ENCODE data around the gene MGAT4C. TPM values are rescaled to one million over a fixed set of nuclear protein-coding genes. Genes with fewer than 3 reads are reported as not detected.
"Not testable (repeated sequence)": the region's sequence is repeated elsewhere in the genome, so short reads cannot be mapped to it uniquely, and the experiment has no call there.

MGAT4C gene
- total RNA-seq, 2 donors from 2014 or later: not detected

GRCh38 chr12:86059052-86059451, 197.1 kb downstream of the MGAT4C start:
- ATAC-seq (replicated peaks in 1 of 2); DNase-seq; H3K27ac Mint-ChIP-seq; H3K27me3 Mint-ChIP-seq (ENCODE audit: low read depth); H3K36me3 Mint-ChIP-seq (ENCODE audit: insufficient read depth in 2 of 2); H3K9me3 Mint-ChIP-seq; H3K4me1 Mint-ChIP-seq (ENCODE audit: low read depth); H3K4me3 Mint-ChIP-seq: not testable (repeated sequence)

- ATAC-seq (replicated peaks in 1 of 2) (no peak), DNase-seq (no peak)
- Mint-ChIP-seq H3K27ac (no peak overlapping the region), H3K4me3 (no peak overlapping the region), H3K9me3 (peaks cover 1 to 8% of the 10 kb centered on the region in 2 donors), H3K27me3 (ENCODE audit: low read depth) (no peaks in the 10 kb centered on the region), H3K4me1 (ENCODE audit: low read depth) (no peaks in the 10 kb centered on the region), H3K36me3 (ENCODE audit: insufficient read depth in 2 of 2) (peaks cover 0 to 2% of the 10 kb centered on the region in 2 donors)
Measured at GRCh38 chr12:86057092-86057845, 198.9 kb downstream of the MGAT4C start.

GRCh38 chr12:86052921-86053320, 203.3 kb downstream of the MGAT4C start:
- DNase-seq (no peak), ATAC-seq (replicated peaks in 1 of 2) (no peak)
- peaks cover 0 to 2% of the 10 kb centered on the region in 2 donors for H3K36me3 Mint-ChIP-seq (ENCODE audit: insufficient read depth in 2 of 2)
- H3K27ac Mint-ChIP-seq: no peak overlapping the region
- no peaks in the 10 kb centered on the region for H3K4me1 Mint-ChIP-seq (ENCODE audit: low read depth)
- no peaks in the 10 kb centered on the region for H3K27me3 Mint-ChIP-seq (ENCODE audit: low read depth)
- no peak overlapping the region for H3K4me3 Mint-ChIP-seq
- H3K9me3 Mint-ChIP-seq: peaks cover 0 to 9% of the 10 kb centered on the region in 2 donors

GRCh38 chr12:86050010-86050409, 206.2 kb downstream of the MGAT4C start:
- Mint-ChIP-seq H3K9me3 (peaks cover 1 to 6% of the 10 kb centered on the region in 2 donors), H3K27ac (no peak overlapping the region), H3K4me3 (no peak overlapping the region), H3K27me3 (ENCODE audit: low read depth) (no peaks in the 10 kb centered on the region), H3K36me3 (ENCODE audit: insufficient read depth in 2 of 2) (peaks cover 0 to 3% of the 10 kb centered on the region in 2 donors), H3K4me1 (ENCODE audit: low read depth) (no peaks in the 10 kb centered on the region)
- DNase-seq (no peak), ATAC-seq (replicated peaks in 1 of 2) (no peak)

GRCh38 chr12:86044396-86044795, 211.8 kb downstream of the MGAT4C start:
- DNase-seq (no peak), ATAC-seq (replicated peaks in 1 of 2) (no peak)
- H3K27ac Mint-ChIP-seq: no peak overlapping the region
- H3K27me3 Mint-ChIP-seq (ENCODE audit: low read depth): no peaks in the 10 kb centered on the region
- H3K4me1 Mint-ChIP-seq (ENCODE audit: low read depth): no peaks in the 10 kb centered on the region
- peaks cover 0 to 3% of the 10 kb centered on the region in 2 donors for H3K36me3 Mint-ChIP-seq (ENCODE audit: insufficient read depth in 2 of 2)
- peaks cover 4 to 21% of the 10 kb centered on the region in 2 donors for H3K9me3 Mint-ChIP-seq
- no peak overlapping the region for H3K4me3 Mint-ChIP-seq

- ATAC-seq (replicated peaks in 1 of 2): no peak
- no peak overlapping the region for H3K27ac Mint-ChIP-seq
Measured at GRCh38 chr12:86042062-86042461, 214.1 kb downstream of the MGAT4C start.

GRCh38 chr12:86018361-86018760, 237.8 kb downstream of the MGAT4C start:
- DNase-seq: no peak
- Mint-ChIP-seq H3K36me3 (ENCODE audit: insufficient read depth in 2 of 2) (no peaks in the 10 kb centered on the region), H3K27ac (no peak overlapping the region), H3K4me1 (ENCODE audit: low read depth) (no peaks in the 10 kb centered on the region), H3K4me3 (no peak overlapping the region), H3K27me3 (ENCODE audit: low read depth) (no peaks in the 10 kb centered on the region), H3K9me3 (peaks cover 4 to 5% of the 10 kb centered on the region in 2 donors)
- no peak for ATAC-seq (replicated peaks in 1 of 2)

More at GRCh38 chr12:86042062-86042461, 214.1 kb downstream of the MGAT4C start:
- H3K9me3 Mint-ChIP-seq: peaks cover 16 to 24% of the 10 kb centered on the region in 2 donors
- H3K36me3 Mint-ChIP-seq (ENCODE audit: insufficient read depth in 2 of 2): peaks cover 0 to 2% of the 10 kb centered on the region in 2 donors
- H3K4me3 Mint-ChIP-seq: no peak overlapping the region
- no peaks in the 10 kb centered on the region for H3K27me3 Mint-ChIP-seq (ENCODE audit: low read depth)
- no peak for DNase-seq
- no peaks in the 10 kb centered on the region for H3K4me1 Mint-ChIP-seq (ENCODE audit: low read depth)

- Mint-ChIP-seq H3K4me1 (ENCODE audit: low read depth) (no peaks in the 10 kb centered on the region), H3K27ac (no peak overlapping the region), H3K4me3 (no peak overlapping the region), H3K36me3 (ENCODE audit: insufficient read depth in 2 of 2) (no peaks in the 10 kb centered on the region), H3K27me3 (ENCODE audit: low read depth) (no peaks in the 10 kb centered on the region), H3K9me3 (peaks cover 0 to 3% of the 10 kb centered on the region in 2 donors)
- DNase-seq (no peak), ATAC-seq (replicated peaks in 1 of 2) (no peak)
Measured at GRCh38 chr12:86015026-86015425, 241.2 kb downstream of the MGAT4C start.

- Mint-ChIP-seq H3K4me3 (no peak overlapping the region), H3K9me3 (peaks cover 7 to 8% of the 10 kb centered on the region in 2 donors), H3K36me3 (ENCODE audit: insufficient read depth in 2 of 2) (peaks cover 0 to 1% of the 10 kb centered on the region in 2 donors), H3K4me1 (ENCODE audit: low read depth) (no peaks in the 10 kb centered on the region), H3K27ac (no peak overlapping the region), H3K27me3 (ENCODE audit: low read depth) (no peaks in the 10 kb centered on the region)
- ATAC-seq (replicated peaks in 1 of 2) (no peak), DNase-seq (no peak)
Measured at GRCh38 chr12:86006727-86007126, 249.5 kb downstream of the MGAT4C start.

GRCh38 chr12:85998074-85998473, 258.1 kb downstream of the MGAT4C start:
- Mint-ChIP-seq H3K4me1 (ENCODE audit: low read depth) (no peaks in the 10 kb centered on the region), H3K9me3 (peaks cover 20 to 24% of the 10 kb centered on the region in 2 donors), H3K27ac (no peak overlapping the region), H3K4me3 (no peak overlapping the region), H3K36me3 (ENCODE audit: insufficient read depth in 2 of 2) (peaks cover 2% of the 10 kb centered on the region in 2 donors), H3K27me3 (ENCODE audit: low read depth) (no peaks in the 10 kb centered on the region)
- DNase-seq (no peak), ATAC-seq (replicated peaks in 1 of 2) (no peak)

- Mint-ChIP-seq H3K36me3 (ENCODE audit: insufficient read depth in 2 of 2) (peaks cover 2% of the 10 kb centered on the region in 2 donors), H3K27ac (peak overlapping the region; percentile 60), H3K9me3 (peaks cover 18 to 21% of the 10 kb centered on the region in 2 donors), H3K4me1 (ENCODE audit: low read depth) (no peaks in the 10 kb centered on the region), H3K4me3 (no peak overlapping the region), H3K27me3 (ENCODE audit: low read depth) (no peaks in the 10 kb centered on the region)
- DNase-seq: no peak
- ATAC-seq (replicated peaks in 1 of 2): no peak
Measured at GRCh38 chr12:85996280-85996679, 259.9 kb downstream of the MGAT4C start.

GRCh38 chr12:85993746-85994145, 262.4 kb downstream of the MGAT4C start:
- no peak overlapping the region for H3K27ac Mint-ChIP-seq
- peaks cover 18 to 21% of the 10 kb centered on the region in 2 donors for H3K9me3 Mint-ChIP-seq
- ATAC-seq (replicated peaks in 1 of 2) (no peak), DNase-seq (no peak)
- H3K4me3 Mint-ChIP-seq: no peak overlapping the region
- peaks cover under 1% of the 10 kb centered on the region in 2 donors for H3K36me3 Mint-ChIP-seq (ENCODE audit: insufficient read depth in 2 of 2)
- H3K27me3 Mint-ChIP-seq (ENCODE audit: low read depth): no peaks in the 10 kb centered on the region
- H3K4me1 Mint-ChIP-seq (ENCODE audit: low read depth): no peaks in the 10 kb centered on the region

GRCh38 chr12:85985996-85986395, 270.2 kb downstream of the MGAT4C start:
- DNase-seq (no peak), ATAC-seq (replicated peaks in 1 of 2) (no peak)
- peaks cover 1 to 3% of the 10 kb centered on the region in 2 donors for H3K9me3 Mint-ChIP-seq
- H3K27ac Mint-ChIP-seq: no peak overlapping the region
- H3K27me3 Mint-ChIP-seq (ENCODE audit: low read depth): no peaks in the 10 kb centered on the region
- no peaks in the 10 kb centered on the region for H3K36me3 Mint-ChIP-seq (ENCODE audit: insufficient read depth in 2 of 2)
- no peaks in the 10 kb centered on the region for H3K4me1 Mint-ChIP-seq (ENCODE audit: low read depth)
- H3K4me3 Mint-ChIP-seq: no peak overlapping the region

GRCh38 chr12:85983601-85984000, 272.6 kb downstream of the MGAT4C start:
- Mint-ChIP-seq H3K27ac (no peak overlapping the region), H3K4me3 (no peak overlapping the region), H3K4me1 (ENCODE audit: low read depth) (no peaks in the 10 kb centered on the region), H3K9me3 (peaks cover 1 to 2% of the 10 kb centered on the region in 2 donors), H3K27me3 (ENCODE audit: low read depth) (no peaks in the 10 kb centered on the region), H3K36me3 (ENCODE audit: insufficient read depth in 2 of 2) (no peaks in the 10 kb centered on the region)
- ATAC-seq (replicated peaks in 1 of 2): no peak
- DNase-seq: no peak

All from activated T-cell treated with anti-CD3 and anti-CD28 coated beads, Interleukin-2, amount 50 U/mL, for 72 hours (primary cell).